ENCODE measurements around the gene EIF4B. TPM values are rescaled to one million over a fixed set of nuclear protein-coding genes. Genes with fewer than 3 reads are reported as not detected.

Gene EIF4B, protein sequence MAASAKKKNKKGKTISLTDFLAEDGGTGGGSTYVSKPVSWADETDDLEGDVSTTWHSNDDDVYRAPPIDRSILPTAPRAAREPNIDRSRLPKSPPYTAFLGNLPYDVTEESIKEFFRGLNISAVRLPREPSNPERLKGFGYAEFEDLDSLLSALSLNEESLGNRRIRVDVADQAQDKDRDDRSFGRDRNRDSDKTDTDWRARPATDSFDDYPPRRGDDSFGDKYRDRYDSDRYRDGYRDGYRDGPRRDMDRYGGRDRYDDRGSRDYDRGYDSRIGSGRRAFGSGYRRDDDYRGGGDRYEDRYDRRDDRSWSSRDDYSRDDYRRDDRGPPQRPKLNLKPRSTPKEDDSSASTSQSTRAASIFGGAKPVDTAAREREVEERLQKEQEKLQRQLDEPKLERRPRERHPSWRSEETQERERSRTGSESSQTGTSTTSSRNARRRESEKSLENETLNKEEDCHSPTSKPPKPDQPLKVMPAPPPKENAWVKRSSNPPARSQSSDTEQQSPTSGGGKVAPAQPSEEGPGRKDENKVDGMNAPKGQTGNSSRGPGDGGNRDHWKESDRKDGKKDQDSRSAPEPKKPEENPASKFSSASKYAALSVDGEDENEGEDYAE
- total RNA-seq, result 270 to 336 TPM (median 323 TPM) in 3 replicates
- long read RNA-seq, full-length matches to known transcripts, result 185 of 250 reads
- long read RNA-seq, partial matches to known transcripts, result 46 of 250 reads
- long read RNA-seq, other reads (novel, unspliced or antisense), result 19 of 250 reads

DNA sequence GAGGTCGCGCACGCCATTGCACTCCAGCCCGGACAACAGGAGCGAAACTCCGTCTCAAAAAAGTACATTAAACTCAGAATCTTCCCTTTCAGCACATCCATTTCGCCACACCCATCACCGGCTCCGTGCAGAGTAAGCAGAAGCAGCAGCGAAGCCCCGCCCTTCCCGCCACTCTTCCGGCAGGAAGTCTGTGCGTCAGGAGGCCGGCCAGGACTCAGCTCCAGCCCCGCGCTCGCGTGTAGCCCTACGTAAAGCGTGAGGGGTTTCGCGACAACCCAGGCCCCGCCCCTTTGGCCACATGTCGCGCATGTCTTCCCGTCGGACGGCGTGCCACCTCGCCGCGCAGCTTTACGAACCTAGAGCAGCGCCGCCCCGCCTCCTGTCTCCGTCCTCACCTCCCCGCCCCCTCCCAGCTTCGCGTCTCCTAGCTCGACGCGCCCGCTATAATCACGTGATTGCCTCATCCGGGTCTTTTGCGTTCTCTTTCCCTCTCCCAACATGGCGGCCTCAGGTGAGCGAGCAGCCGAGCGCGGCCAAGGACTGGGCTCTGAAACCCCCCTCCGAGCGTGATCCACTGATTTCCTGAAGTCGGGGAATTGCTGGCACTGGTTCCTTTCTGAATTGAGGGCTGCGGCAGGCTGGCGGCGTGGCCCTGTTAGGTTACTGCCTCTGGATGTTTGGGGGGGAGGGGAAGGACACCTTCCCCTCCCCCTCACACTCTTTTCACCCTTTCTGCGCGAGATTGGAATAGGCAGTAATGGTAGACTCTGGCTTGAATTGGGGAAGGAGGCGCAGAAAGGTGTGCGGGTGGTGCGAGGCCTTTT is at the start of gene EIF4B:
EIF4B (plus strand) TSS at position 471 of the 824 bp plus-strand sequence; CDS start at position 499, 28 bp downstream.
- no peaks in the 10 kb centered on the region for H3K9me3 Mint-ChIP-seq (ENCODE audit: low read depth)
- peak within 1 kb of the TSS; percentile 99 for H3K4me3 Mint-ChIP-seq (ENCODE audit: unreplicated experiment)
- H3K27ac Mint-ChIP-seq (ENCODE audit: unreplicated experiment), result peak within 1 kb of the TSS; percentile 99
- peaks cover 4% of the 10 kb centered on the region for H3K36me3 Mint-ChIP-seq (ENCODE audit: low read depth)
- no peaks in the 10 kb centered on the region for H3K27me3 Mint-ChIP-seq (ENCODE audit: low read depth)
- peaks cover 54% of the 10 kb centered on the region for H3K4me1 Mint-ChIP-seq (ENCODE audit: low read depth)
- TF ChIP-seq, protein P1, sequence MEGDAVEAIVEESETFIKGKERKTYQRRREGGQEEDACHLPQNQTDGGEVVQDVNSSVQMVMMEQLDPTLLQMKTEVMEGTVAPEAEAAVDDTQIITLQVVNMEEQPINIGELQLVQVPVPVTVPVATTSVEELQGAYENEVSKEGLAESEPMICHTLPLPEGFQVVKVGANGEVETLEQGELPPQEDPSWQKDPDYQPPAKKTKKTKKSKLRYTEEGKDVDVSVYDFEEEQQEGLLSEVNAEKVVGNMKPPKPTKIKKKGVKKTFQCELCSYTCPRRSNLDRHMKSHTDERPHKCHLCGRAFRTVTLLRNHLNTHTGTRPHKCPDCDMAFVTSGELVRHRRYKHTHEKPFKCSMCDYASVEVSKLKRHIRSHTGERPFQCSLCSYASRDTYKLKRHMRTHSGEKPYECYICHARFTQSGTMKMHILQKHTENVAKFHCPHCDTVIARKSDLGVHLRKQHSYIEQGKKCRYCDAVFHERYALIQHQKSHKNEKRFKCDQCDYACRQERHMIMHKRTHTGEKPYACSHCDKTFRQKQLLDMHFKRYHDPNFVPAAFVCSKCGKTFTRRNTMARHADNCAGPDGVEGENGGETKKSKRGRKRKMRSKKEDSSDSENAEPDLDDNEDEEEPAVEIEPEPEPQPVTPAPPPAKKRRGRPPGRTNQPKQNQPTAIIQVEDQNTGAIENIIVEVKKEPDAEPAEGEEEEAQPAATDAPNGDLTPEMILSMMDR (IDR thresholded peaks at IDR 0.05), result no peak
- DNase-seq (ENCODE audit: low spot score), result peak; percentile 100

DNA sequence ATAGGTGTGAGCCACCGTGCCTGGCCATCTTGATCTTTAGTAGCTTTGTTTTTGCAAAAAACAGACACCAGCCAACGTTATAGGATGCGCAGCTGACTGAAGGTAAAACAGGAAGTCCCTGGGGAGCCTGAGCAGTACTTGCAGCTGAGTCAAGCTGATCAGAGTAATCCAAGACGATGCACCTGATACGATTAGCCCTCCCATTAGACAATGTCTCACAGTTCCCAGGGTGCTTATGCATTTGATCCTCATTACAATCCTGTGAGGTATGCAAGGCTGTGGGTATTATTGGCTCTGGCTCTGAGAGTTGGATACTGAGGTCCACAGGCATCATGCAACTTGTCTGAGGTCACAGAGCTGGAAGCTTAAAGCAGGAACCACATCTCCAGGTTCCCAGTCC is 49.3 kb upstream of the EIF4B start:
- Mint-ChIP-seq H3K36me3 (ENCODE audit: low read depth) (peaks cover 5% of the 10 kb centered on the region), H3K4me3 (ENCODE audit: unreplicated experiment) (no peak overlapping the region), H3K4me1 (ENCODE audit: low read depth) (no peaks in the 10 kb centered on the region), H3K27ac (ENCODE audit: unreplicated experiment) (no peak overlapping the region), H3K27me3 (ENCODE audit: low read depth) (peaks cover 3% of the 10 kb centered on the region), H3K9me3 (ENCODE audit: low read depth) (no peaks in the 10 kb centered on the region)
- TF ChIP-seq, protein P1 (IDR thresholded peaks at IDR 0.05), result no peak
- DNase-seq (ENCODE audit: low spot score), result no peak

DNA sequence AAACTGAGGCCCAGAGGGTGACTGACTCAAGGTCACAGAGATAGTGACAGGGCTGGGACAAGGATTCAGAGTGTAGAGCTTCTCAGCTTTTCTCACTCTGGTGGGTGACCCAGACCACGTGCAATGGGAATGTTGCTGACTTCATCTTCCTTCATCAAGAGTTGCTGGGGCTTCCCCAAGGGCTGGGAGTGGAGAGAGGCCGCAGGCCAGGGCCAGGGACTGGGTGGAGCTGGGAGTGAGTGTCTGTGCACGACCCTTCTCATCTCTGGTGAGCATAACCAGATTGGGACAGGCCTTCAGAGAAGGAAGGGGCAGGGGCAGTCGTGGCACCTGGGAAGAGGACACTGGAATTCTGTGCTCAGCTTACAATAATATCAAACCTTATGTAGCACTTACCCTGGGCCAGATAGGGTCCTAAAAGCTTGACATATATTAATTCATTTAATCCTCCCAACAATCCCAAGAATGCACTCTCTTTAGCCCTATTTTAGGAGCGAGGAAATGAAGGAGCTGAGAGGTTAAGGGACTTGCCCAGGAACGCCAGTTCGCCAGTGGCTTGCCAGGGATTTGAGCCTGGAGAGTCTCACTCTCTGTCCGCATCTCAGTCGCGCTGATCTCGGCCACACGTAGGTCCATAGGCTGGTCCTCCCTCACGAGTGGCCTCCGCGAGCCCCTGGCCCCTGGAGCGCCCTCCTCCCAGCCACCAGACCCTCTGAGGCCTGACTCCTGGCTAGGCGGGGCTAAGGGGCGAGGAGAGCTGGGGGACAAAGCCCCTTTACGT is 41.5 kb upstream of the EIF4B start:
- Mint-ChIP-seq H3K4me3 (ENCODE audit: unreplicated experiment) (peak overlapping the region; percentile 45), H3K27ac (ENCODE audit: unreplicated experiment) (no peak overlapping the region), H3K4me1 (ENCODE audit: low read depth) (peaks cover 5% of the 10 kb centered on the region), H3K36me3 (ENCODE audit: low read depth) (no peaks in the 10 kb centered on the region), H3K9me3 (ENCODE audit: low read depth) (no peaks in the 10 kb centered on the region), H3K27me3 (ENCODE audit: low read depth) (peaks cover under 1% of the 10 kb centered on the region)
- DNase-seq (ENCODE audit: low spot score), result no peak
- TF ChIP-seq, protein P1 (IDR thresholded peaks at IDR 0.05), result no peak

DNA sequence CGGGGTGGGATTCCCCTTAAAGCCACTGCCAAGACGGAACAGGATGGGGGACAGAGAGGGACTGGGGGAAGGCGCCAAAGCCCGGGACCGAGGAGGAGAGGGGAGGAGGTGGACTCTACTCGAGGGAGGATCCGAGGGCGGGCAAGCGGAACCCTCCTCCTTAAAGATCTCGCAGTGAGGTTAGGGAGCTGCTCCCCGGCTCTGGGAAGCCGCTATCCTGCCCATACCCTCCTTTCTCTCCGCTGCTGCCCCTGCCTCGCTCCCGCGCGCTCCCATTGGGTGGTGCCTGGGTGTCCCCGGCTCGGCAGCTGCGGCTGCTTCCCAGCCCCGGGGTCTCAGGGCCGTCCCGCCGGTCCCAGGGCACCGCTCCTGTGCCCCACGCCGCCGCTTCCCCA is 40.9 kb upstream of the EIF4B start:
- Mint-ChIP-seq H3K27ac (ENCODE audit: unreplicated experiment) (no peak overlapping the region), H3K4me1 (ENCODE audit: low read depth) (peaks cover 11% of the 10 kb centered on the region), H3K27me3 (ENCODE audit: low read depth) (no peaks in the 10 kb centered on the region), H3K4me3 (ENCODE audit: unreplicated experiment) (peak overlapping the region; percentile 45), H3K36me3 (ENCODE audit: low read depth) (no peaks in the 10 kb centered on the region), H3K9me3 (ENCODE audit: low read depth) (no peaks in the 10 kb centered on the region)
- TF ChIP-seq, protein P1 (IDR thresholded peaks at IDR 0.05), result no peak
- no peak for DNase-seq (ENCODE audit: low spot score)
